IMR-90 (cell line): ENCODE data around the gene ASXL2. TPM values are rescaled to one million over a fixed set of nuclear protein-coding genes. Genes with fewer than 3 reads are reported as not detected.

Experiments
- ATAC-seq: fragments of 200-7000 bp; cut with Tn5 transposase; 2 replicates; pipeline ENCODE4 v1.9.1; 2020; ENCODE audit warnings: low read depth, mild to moderate bottlenecking, moderate library complexity
- BruUV-seq: library from RNA; stranded (reverse); fragments of 400-500 nt; replicated peaks from 2 replicates; lab custom pipeline; 2021; lab: Mats Ljungman, UMichigan
- CTCF ChIA-PET: fragments of 300-600 bp; formaldehyde crosslinking; extraction: SDS; loops from one replicate; lab custom pipeline; 2021; ENCODE audit warnings: antibody characterized with exemption; lab: Yijun Ruan, JAX
- POLR2A ChIA-PET: fragments of 300-600 bp; sonication (Branson Sonifier 250); formaldehyde crosslinking; loops from one replicate; lab custom pipeline; 2022; ENCODE audit warnings: antibody characterized with exemption; ENCODE audit not compliant: unreplicated experiment; lab: Charles Lee
- DNase-seq: peaks from one replicate; pipeline ENCODE4 v3.0.0; 2013
- H2AFZ ChIP-seq: replicated peaks from 2 replicates; pipeline ENCODE3; 2013; ENCODE audit warnings: low read length, mild to moderate bottlenecking; ENCODE audit not compliant: poor library complexity
- H2AK5ac ChIP-seq: 2 replicates; pipeline ENCODE4 v1.6.1; 2013; ENCODE audit warnings: low read depth, low read length, inconsistent platforms
- H2AK9ac ChIP-seq: replicated peaks from 2 replicates; pipeline ENCODE3; 2013; ENCODE audit warnings: mild to moderate bottlenecking, low read depth, low read length, moderate library complexity; ENCODE audit not compliant: poor library complexity
- H2BK120ac ChIP-seq: 2 replicates; pipeline ENCODE4 v1.6.1; 2013; ENCODE audit warnings: low read depth, low read length, inconsistent platforms
- H2BK15ac ChIP-seq: 3 replicates; pipeline ENCODE4 v1.6.1; 2013; ENCODE audit warnings: low read depth, low read length, inconsistent platforms
- H2BK20ac ChIP-seq: 2 replicates; pipeline ENCODE4 v1.6.1; 2013; ENCODE audit warnings: low read depth, mild to moderate bottlenecking, inconsistent platforms, low read length, moderate library complexity
- H2BK5ac ChIP-seq: 2 replicates; pipeline ENCODE4 v1.6.1; 2013; ENCODE audit warnings: mild to moderate bottlenecking, low read depth, low read length, inconsistent platforms; ENCODE audit not compliant: poor library complexity, severe bottlenecking
- H3K14ac ChIP-seq: replicated peaks from 2 replicates; pipeline ENCODE4 v1.6.1; 2013; ENCODE audit warnings: low read depth, low read length, inconsistent platforms
- H3K18ac ChIP-seq: 2 replicates; pipeline ENCODE4 v1.6.1; 2013; ENCODE audit warnings: low read depth, low read length, control low read depth
- H3K23ac ChIP-seq: 2 replicates; pipeline ENCODE4 v1.6.1; 2013; ENCODE audit warnings: low read depth, low read length, inconsistent platforms
- H3K27ac ChIP-seq: 2 replicates; pipeline ENCODE4 v1.5.1; 2013; ENCODE audit warnings: mild to moderate bottlenecking, control low read depth, low read length; ENCODE audit not compliant: insufficient read depth
- H3K27me3 ChIP-seq: 2 replicates; pipeline ENCODE4 v1.6.1; 2013; ENCODE audit warnings: low read length; ENCODE audit not compliant: control insufficient read depth, insufficient read depth
- H3K36me3 ChIP-seq: 2 replicates; pipeline ENCODE4 v1.6.1; 2013; ENCODE audit warnings: low read length, mixed read lengths; ENCODE audit not compliant: control insufficient read depth, insufficient read depth
- H3K4ac ChIP-seq: 2 replicates; pipeline ENCODE4 v1.6.1; 2013; ENCODE audit warnings: low read depth, low read length, inconsistent platforms
- H3K4me1 ChIP-seq: 2 replicates; pipeline ENCODE4 v1.6.1; 2013; ENCODE audit warnings: low read length, mixed read lengths; ENCODE audit not compliant: control insufficient read depth, insufficient read depth
- H3K4me2 ChIP-seq: 2 replicates; pipeline ENCODE4 v1.6.1; 2013; ENCODE audit warnings: low read depth, mild to moderate bottlenecking, control low read depth, low read length, moderate library complexity
- H3K4me3 ChIP-seq: 2 replicates; pipeline ENCODE4 v1.5.1; 2013; ENCODE audit warnings: low read depth, mild to moderate bottlenecking, control low read depth, low read length, moderate library complexity; ENCODE audit not compliant: insufficient read depth
- H3K56ac ChIP-seq: 2 replicates; pipeline ENCODE4 v1.6.1; 2013; ENCODE audit warnings: low read length, inconsistent platforms; ENCODE audit not compliant: insufficient read depth; ENCODE audit errors: extremely low read depth
- H3K79me1 ChIP-seq, 2 experiments: 2 replicates each; pipeline ENCODE4 v1.6.1; 2013; ENCODE audit warnings: low read length in 2 of 2, inconsistent platforms in 1 of 2, low read depth in 1 of 2
- H3K9ac ChIP-seq: 2 replicates; pipeline ENCODE4 v1.6.1; 2013; ENCODE audit warnings: low read depth, low read length, control low read depth
- H3K9me1 ChIP-seq: 2 replicates; pipeline ENCODE4 v1.6.1; 2013; ENCODE audit warnings: low read length, inconsistent platforms; ENCODE audit not compliant: insufficient read depth
- H3K9me3 ChIP-seq: 2 replicates; pipeline ENCODE4 v1.6.1; 2013; ENCODE audit warnings: low read length; ENCODE audit not compliant: control insufficient read depth, insufficient read depth
- H4K20me1 ChIP-seq: 2 replicates; pipeline ENCODE4 v1.6.1; 2013; ENCODE audit warnings: low read length, inconsistent platforms; ENCODE audit not compliant: insufficient read depth
- H4K5ac ChIP-seq: 2 replicates; pipeline ENCODE4 v1.6.1; 2013; ENCODE audit warnings: mild to moderate bottlenecking, low read depth, low read length, control low read depth
- H4K8ac ChIP-seq, 2 experiments: 2 replicates each; pipeline ENCODE4 v1.6.1; 2013; ENCODE audit warnings: low read depth in 2 of 2, low read length in 2 of 2, control low read depth in 1 of 2, inconsistent platforms in 1 of 2
- H4K91ac ChIP-seq: 2 replicates; pipeline ENCODE4 v1.6.1; 2013; ENCODE audit warnings: low read depth, low read length, inconsistent platforms; ENCODE audit not compliant: insufficient read depth
- BHLHE40 ChIP-seq: fragments of 150-350 bp; IDR thresholded peaks from 2 replicates; pipeline ENCODE4 v1.6.1; 2016; ENCODE audit warnings: mild to moderate bottlenecking, low read depth, low read length
- CHD1 ChIP-seq: IDR thresholded peaks from 2 replicates; pipeline ENCODE4 v1.6.1; 2012; ENCODE audit warnings: low read depth, low read length, improper control_type of control experiment
- FOS ChIP-seq: fragments of 150-350 bp; IDR thresholded peaks from 2 replicates; pipeline ENCODE4 v1.6.1; 2016; ENCODE audit warnings: low read depth, low read length
- MAFK ChIP-seq: IDR thresholded peaks from 2 replicates; pipeline ENCODE4 v1.6.1; 2012; ENCODE audit warnings: low read depth, low read length, improper control_type of control experiment
- MAZ ChIP-seq: IDR thresholded peaks from 2 replicates; pipeline ENCODE4 v1.6.1; 2012; ENCODE audit warnings: low read depth, mild to moderate bottlenecking, low read length, improper control_type of control experiment, moderate library complexity, borderline replicate concordance
- MXI1 ChIP-seq: IDR thresholded peaks from 2 replicates; pipeline ENCODE4 v1.6.1; 2012; ENCODE audit warnings: low read depth, mild to moderate bottlenecking, low read length, moderate library complexity, borderline replicate concordance
- NFE2L2 ChIP-seq: fragments of 150-350 bp; IDR thresholded peaks from 2 replicates; pipeline ENCODE4 v1.6.1; 2016; ENCODE audit warnings: low read depth, mild to moderate bottlenecking, low read length
- POLR2A ChIP-seq: IDR thresholded peaks from 2 replicates; pipeline ENCODE4 v1.6.1; 2012; ENCODE audit warnings: mild to moderate bottlenecking, low read depth, low read length
- RAD21 ChIP-seq: IDR thresholded peaks from 2 replicates; pipeline ENCODE4 v1.6.1; 2012; ENCODE audit warnings: low read length, improper control_type of control experiment
- RCOR1 ChIP-seq: IDR thresholded peaks from 2 replicates; pipeline ENCODE4 v1.6.1; 2012; ENCODE audit warnings: mild to moderate bottlenecking, low read length, improper control_type of control experiment; ENCODE audit not compliant: insufficient replicate concordance
- RFX5 ChIP-seq: IDR thresholded peaks from 2 replicates; pipeline ENCODE4 v1.8.0; 2012; ENCODE audit warnings: low read depth, mild to moderate bottlenecking, low read length, moderate library complexity
- SMC3 ChIP-seq: fragments of 150-350 bp; IDR thresholded peaks from 2 replicates; pipeline ENCODE4 v1.6.1; 2016; ENCODE audit warnings: low read depth, mild to moderate bottlenecking, antibody characterized with exemption, low read length, moderate library complexity
- WGBS, 2 experiments: methylation state at CpG; one replicate each; pipeline versions ENCODE4 v1.1.5 to v1.1.7; 2013; ENCODE audit warnings: missing lambda C conversion rate in 2 of 2; ENCODE audit not compliant: insufficient read length in 1 of 2; ENCODE audit errors: extremely low coverage in 2 of 2; 5-methylcytosine and 5-hydroxymethylcytosine counted together
- dilution Hi-C: fragments of 300-500 bp; cut with HindIII; formaldehyde crosslinking; loops from one replicate; pipeline ENCODE4 v1.14.3; 2018; ENCODE audit warnings: low sequenced_read_pairs; ENCODE audit not compliant: unreplicated experiment
- in situ Hi-C: fragments of 300-500 bp; cut with MboI; formaldehyde crosslinking; loops from 3 replicates; pipeline ENCODE4 v1.14.3; 2019; ENCODE audit warnings: low sequenced_read_pairs, inconsistent platforms, mixed read lengths
- intact Hi-C: fragments of 100-400 bp; cut with micrococcal nuclease; formaldehyde crosslinking; loops from 2 replicates; pipeline ENCODE4 v1.10.0; 2022
- polyA plus RNA-seq, 3 experiments: library from polyadenylated mRNA; depleted of rRNA; stranded (reverse); fragments of >200 nt; gene quantifications; 2 replicates each; pipeline ENCODE4 v1.2.3, GENCODE V29; 2012; ENCODE audit warnings: low replicate concordance in 1 of 3
- total RNA-seq: library from RNA; depleted of rRNA; stranded (reverse); fragments of >200 nt; gene quantifications from 2 replicates; pipeline ENCODE4 v1.2.3, GENCODE V29; 2012
- TF ChIP-seq, protein P1 (sequence below): fragments of 150-350 bp; IDR thresholded peaks from 2 replicates; pipeline ENCODE4 v1.6.1; 2016; ENCODE audit warnings: low read depth, mild to moderate bottlenecking, low read length, moderate library complexity, borderline replicate concordance
- TF ChIP-seq, protein P2 (sequence below): fragments of 150-350 bp; IDR thresholded peaks from 2 replicates; pipeline ENCODE4 v1.6.1; 2017; ENCODE audit warnings: mild to moderate bottlenecking, antibody characterized with exemption, low read length, low read depth
- TF ChIP-seq, protein P3 (sequence below): conservative IDR thresholded peaks from 2 replicates; pipeline ENCODE4 v1.5.1; 2012; ENCODE audit warnings: mild to moderate bottlenecking, low read depth, low read length, improper control_type of control experiment

The ASXL2 gene
- total and polyA plus RNA-seq, 2 of the 4 experiments (the other 2 are of a cell fraction) = 5.3 to 8.1 TPM

DNA sequence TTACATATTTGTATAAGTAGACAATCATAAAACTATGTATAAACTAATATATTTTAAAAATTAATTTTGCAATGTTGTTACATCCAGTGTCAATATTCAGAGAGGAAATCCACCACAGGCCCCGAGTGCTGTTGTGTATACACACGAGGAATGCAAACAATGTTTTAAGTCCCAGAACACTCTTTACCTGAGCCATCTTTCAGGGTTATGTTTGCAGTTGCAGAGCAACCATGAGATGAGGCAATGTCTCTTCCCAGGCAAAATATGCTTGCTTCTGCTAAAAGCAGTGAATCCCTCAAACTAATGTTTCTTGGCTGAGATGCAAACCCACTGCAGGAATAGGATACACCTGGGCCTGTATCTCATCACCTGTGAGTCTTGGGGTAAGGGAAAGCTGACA lies 91.3 kb downstream of the ASXL2 start:
- dilution Hi-C loops = no loop called here
- H2AK5ac ChIP-seq = no peak overlapping the region
- no peak overlapping the region for H3K18ac ChIP-seq
- H3K14ac ChIP-seq = no peak overlapping the region
- H3K4me3 ChIP-seq = no peak overlapping the region
- H2BK5ac ChIP-seq = no peak overlapping the region
- H3K27ac ChIP-seq = no peak overlapping the region
- no peak overlapping the region for H4K8ac ChIP-seq
- no peak for DNase-seq
- no peak overlapping the region for H3K56ac ChIP-seq
- no peak overlapping the region for H3K9ac ChIP-seq
- H2BK20ac ChIP-seq = no peak overlapping the region
- POLR2A ChIA-PET = no interaction called here
- ATAC-seq = no peak
- H3K4me1 ChIP-seq = peaks cover 1% of the 10 kb centered on the region; the same call in 1 of the 2 replicates
- H3K27me3 ChIP-seq = no peaks in the 10 kb centered on the region
- no peak overlapping the region for H2AK9ac ChIP-seq
- intact Hi-C loops = no loop called here
- no peaks in the 10 kb centered on the region for H4K20me1 ChIP-seq
- H4K5ac ChIP-seq = no peak overlapping the region
- no peak overlapping the region for H3K4me2 ChIP-seq
- in situ Hi-C loops = no loop called here
- no peak overlapping the region for H2BK120ac ChIP-seq
- peaks cover 7% of the 10 kb centered on the region; the same call in 1 of the 2 replicates for H3K9me1 ChIP-seq
- peaks cover 8% of the 10 kb centered on the region; the same call in 1 of the 2 replicates for H3K36me3 ChIP-seq
- H2AFZ ChIP-seq = no peak overlapping the region
- no peaks in the 10 kb centered on the region for H3K9me3 ChIP-seq
- CTCF ChIA-PET = no interaction called here
- no peak overlapping the region for H3K23ac ChIP-seq
- no peak overlapping the region for H4K91ac ChIP-seq
- H3K79me1 ChIP-seq = peaks cover 3 to 12% of the 10 kb centered on the region in 2 experiments; a peak in 3 of 4 replicates
- H3K4ac ChIP-seq = no peak overlapping the region
- no TSS peak for BruUV-seq
- H2BK15ac ChIP-seq = no peak overlapping the region
- WGBS, 2 experiments = 90% methylated on average over 2 of the region's 2 CpGs; no CpG with 5 or more reads in 1 of the 2 experiments
- TF ChIP-seq MAZ (no peak), SMC3 (no peak), RAD21 (no peak), NFE2L2 (no peak), BHLHE40 (no peak), FOS (no peak), RFX5 (no peak), CHD1 (no peak), MAFK (no peak), RCOR1 (no peak), MXI1 (no peak), POLR2A (no peak)
- TF ChIP-seq, protein P1, sequence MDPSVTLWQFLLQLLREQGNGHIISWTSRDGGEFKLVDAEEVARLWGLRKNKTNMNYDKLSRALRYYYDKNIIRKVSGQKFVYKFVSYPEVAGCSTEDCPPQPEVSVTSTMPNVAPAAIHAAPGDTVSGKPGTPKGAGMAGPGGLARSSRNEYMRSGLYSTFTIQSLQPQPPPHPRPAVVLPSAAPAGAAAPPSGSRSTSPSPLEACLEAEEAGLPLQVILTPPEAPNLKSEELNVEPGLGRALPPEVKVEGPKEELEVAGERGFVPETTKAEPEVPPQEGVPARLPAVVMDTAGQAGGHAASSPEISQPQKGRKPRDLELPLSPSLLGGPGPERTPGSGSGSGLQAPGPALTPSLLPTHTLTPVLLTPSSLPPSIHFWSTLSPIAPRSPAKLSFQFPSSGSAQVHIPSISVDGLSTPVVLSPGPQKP = no peak
- TF ChIP-seq, protein P2, sequence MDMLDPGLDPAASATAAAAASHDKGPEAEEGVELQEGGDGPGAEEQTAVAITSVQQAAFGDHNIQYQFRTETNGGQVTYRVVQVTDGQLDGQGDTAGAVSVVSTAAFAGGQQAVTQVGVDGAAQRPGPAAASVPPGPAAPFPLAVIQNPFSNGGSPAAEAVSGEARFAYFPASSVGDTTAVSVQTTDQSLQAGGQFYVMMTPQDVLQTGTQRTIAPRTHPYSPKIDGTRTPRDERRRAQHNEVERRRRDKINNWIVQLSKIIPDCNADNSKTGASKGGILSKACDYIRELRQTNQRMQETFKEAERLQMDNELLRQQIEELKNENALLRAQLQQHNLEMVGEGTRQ = no peak
- TF ChIP-seq, protein P3, sequence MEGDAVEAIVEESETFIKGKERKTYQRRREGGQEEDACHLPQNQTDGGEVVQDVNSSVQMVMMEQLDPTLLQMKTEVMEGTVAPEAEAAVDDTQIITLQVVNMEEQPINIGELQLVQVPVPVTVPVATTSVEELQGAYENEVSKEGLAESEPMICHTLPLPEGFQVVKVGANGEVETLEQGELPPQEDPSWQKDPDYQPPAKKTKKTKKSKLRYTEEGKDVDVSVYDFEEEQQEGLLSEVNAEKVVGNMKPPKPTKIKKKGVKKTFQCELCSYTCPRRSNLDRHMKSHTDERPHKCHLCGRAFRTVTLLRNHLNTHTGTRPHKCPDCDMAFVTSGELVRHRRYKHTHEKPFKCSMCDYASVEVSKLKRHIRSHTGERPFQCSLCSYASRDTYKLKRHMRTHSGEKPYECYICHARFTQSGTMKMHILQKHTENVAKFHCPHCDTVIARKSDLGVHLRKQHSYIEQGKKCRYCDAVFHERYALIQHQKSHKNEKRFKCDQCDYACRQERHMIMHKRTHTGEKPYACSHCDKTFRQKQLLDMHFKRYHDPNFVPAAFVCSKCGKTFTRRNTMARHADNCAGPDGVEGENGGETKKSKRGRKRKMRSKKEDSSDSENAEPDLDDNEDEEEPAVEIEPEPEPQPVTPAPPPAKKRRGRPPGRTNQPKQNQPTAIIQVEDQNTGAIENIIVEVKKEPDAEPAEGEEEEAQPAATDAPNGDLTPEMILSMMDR = no peak
